HepG2 (cell line): ENCODE data around the gene MDFIC. TPM values are rescaled to one million over a fixed set of nuclear protein-coding genes. Genes with fewer than 3 reads are reported as not detected.

Experiments
- BCLAF1 ChIP-seq: fragments of 450-650 bp; IDR thresholded peaks from 2 replicates; pipeline ENCODE4 v1.6.1; 2017; ENCODE audit warnings: mild to moderate bottlenecking
- FOXJ3 ChIP-seq: sonication (generic); formaldehyde crosslinking; IDR thresholded peaks from 2 replicates; pipeline ENCODE4 v1.4.0; 2020; ENCODE audit warnings: missing genetic modification reagents, mild to moderate bottlenecking, borderline replicate concordance
- JUNB ChIP-seq: sonication (generic); formaldehyde crosslinking; IDR thresholded peaks from 2 replicates; pipeline ENCODE4 v1.8.0; 2022; ENCODE audit warnings: missing genetic modification reagents, mild to moderate bottlenecking, borderline replicate concordance
- RBM22 ChIP-seq: fragments of 200-400 bp; formaldehyde crosslinking; optimal IDR thresholded peaks from 2 replicates; pipeline ENCODE3; 2017; ENCODE audit warnings: mild to moderate bottlenecking, low read length, moderate library complexity
- SIX4 ChIP-seq: sonication (generic); formaldehyde crosslinking; IDR thresholded peaks from 2 replicates; pipeline ENCODE4 v1.4.0; 2020; ENCODE audit warnings: missing genetic modification reagents
- U2AF1 ChIP-seq: fragments of 200-400 bp; formaldehyde crosslinking; optimal IDR thresholded peaks from 2 replicates; pipeline ENCODE3; 2017; ENCODE audit warnings: mild to moderate bottlenecking, low read depth, low read length
- ZFP36 ChIP-seq: fragments of 150-350 bp; IDR thresholded peaks from 2 replicates; pipeline ENCODE4 v1.6.1; 2018; ENCODE audit warnings: borderline replicate concordance, low read length, low read depth; ENCODE audit not compliant: partially characterized antibody
- polyA plus RNA-seq, 8 experiments: library from polyadenylated mRNA; depleted of rRNA in 3 of 8; stranded (reverse) in 7 of 8; unstranded in 1 of 8; fragments of >200 nt; fragmentation: Illumina TruSeq in 4 of 8; extraction: Trizol in 4 of 8; gene quantifications; 2 replicates each; pipeline versions ENCODE4 v1.2.1 to v1.2.3, GENCODE V29; 2011 to 2016; ENCODE audit warnings: low read depth in 4 of 8, missing spikeins in 1 of 8, mixed read lengths in 1 of 8; ENCODE audit not compliant: insufficient read depth in 1 of 8
- total RNA-seq, 5 experiments: library from RNA; depleted of rRNA; stranded (reverse); fragments of >200 nt; fragmentation: Illumina TruSeq; extraction: Trizol; gene quantifications; 2 replicates each; pipeline ENCODE4 v1.2.3, GENCODE V29; 2016; ENCODE audit warnings: low read depth in 1 of 5
- TF ChIP-seq, protein P1 (sequence below): sonication (generic); formaldehyde crosslinking; IDR thresholded peaks from 2 replicates; pipeline ENCODE4 v1.9.0; 2022; ENCODE audit warnings: missing genetic modification reagents, mild to moderate bottlenecking, borderline replicate concordance
- TF ChIP-seq, protein P2 (sequence below): sonication (generic); formaldehyde crosslinking; IDR thresholded peaks from 2 replicates; pipeline ENCODE4 v1.8.0; 2022; ENCODE audit warnings: mild to moderate bottlenecking, missing genetic modification reagents; ENCODE audit not compliant: insufficient replicate concordance

The MDFIC gene
- total and polyA plus RNA-seq, 2 of the 13 experiments (the other 11 are each of a cell fraction or from before 2014, with no cell fraction given) = 0.13 TPM; not detected in 1

DNA sequence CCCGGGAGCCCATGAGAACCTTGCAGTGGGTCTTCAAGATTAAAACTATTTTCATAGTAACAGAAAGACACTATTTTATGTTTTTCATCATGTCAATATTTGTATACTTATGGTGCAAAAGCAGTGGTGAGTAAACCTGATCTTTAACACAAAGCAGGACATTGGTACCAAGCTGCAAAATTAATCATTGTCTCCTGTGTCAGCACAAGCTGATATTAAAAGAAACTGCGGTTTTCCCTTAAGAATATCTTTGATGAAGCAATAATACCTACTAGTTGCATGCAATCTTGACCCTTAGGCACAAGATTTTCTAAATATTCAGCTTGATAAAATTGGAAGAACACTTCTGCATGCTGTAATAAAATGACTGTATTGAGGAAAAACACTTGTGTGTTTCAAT lies 121.7 kb downstream of the MDFIC start (continued):
- TF ChIP-seq BCLAF1 = no peak
- TF ChIP-seq RBM22 = no peak
- no peak for TF ChIP-seq JUNB (CRISPR knock-in tag)
- no peak for TF ChIP-seq FOXJ3 (CRISPR knock-in tag)
- TF ChIP-seq ZFP36 = no peak
- TF ChIP-seq, protein P1, sequence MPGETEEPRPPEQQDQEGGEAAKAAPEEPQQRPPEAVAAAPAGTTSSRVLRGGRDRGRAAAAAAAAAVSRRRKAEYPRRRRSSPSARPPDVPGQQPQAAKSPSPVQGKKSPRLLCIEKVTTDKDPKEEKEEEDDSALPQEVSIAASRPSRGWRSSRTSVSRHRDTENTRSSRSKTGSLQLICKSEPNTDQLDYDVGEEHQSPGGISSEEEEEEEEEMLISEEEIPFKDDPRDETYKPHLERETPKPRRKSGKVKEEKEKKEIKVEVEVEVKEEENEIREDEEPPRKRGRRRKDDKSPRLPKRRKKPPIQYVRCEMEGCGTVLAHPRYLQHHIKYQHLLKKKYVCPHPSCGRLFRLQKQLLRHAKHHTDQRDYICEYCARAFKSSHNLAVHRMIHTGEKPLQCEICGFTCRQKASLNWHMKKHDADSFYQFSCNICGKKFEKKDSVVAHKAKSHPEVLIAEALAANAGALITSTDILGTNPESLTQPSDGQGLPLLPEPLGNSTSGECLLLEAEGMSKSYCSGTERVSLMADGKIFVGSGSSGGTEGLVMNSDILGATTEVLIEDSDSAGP (CRISPR knock-in tag) = no peak
- no peak for TF ChIP-seq U2AF1
- TF ChIP-seq, protein P2, sequence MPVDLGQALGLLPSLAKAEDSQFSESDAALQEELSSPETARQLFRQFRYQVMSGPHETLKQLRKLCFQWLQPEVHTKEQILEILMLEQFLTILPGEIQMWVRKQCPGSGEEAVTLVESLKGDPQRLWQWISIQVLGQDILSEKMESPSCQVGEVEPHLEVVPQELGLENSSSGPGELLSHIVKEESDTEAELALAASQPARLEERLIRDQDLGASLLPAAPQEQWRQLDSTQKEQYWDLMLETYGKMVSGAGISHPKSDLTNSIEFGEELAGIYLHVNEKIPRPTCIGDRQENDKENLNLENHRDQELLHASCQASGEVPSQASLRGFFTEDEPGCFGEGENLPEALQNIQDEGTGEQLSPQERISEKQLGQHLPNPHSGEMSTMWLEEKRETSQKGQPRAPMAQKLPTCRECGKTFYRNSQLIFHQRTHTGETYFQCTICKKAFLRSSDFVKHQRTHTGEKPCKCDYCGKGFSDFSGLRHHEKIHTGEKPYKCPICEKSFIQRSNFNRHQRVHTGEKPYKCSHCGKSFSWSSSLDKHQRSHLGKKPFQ = no peak
- TF ChIP-seq SIX4 (CRISPR knock-in tag) = no peak
- TF ChIP-seq, all 625 proteins: peak for 0
